ENCODE measurements around the gene TMEM44.

The TMEM44 gene

DNA sequence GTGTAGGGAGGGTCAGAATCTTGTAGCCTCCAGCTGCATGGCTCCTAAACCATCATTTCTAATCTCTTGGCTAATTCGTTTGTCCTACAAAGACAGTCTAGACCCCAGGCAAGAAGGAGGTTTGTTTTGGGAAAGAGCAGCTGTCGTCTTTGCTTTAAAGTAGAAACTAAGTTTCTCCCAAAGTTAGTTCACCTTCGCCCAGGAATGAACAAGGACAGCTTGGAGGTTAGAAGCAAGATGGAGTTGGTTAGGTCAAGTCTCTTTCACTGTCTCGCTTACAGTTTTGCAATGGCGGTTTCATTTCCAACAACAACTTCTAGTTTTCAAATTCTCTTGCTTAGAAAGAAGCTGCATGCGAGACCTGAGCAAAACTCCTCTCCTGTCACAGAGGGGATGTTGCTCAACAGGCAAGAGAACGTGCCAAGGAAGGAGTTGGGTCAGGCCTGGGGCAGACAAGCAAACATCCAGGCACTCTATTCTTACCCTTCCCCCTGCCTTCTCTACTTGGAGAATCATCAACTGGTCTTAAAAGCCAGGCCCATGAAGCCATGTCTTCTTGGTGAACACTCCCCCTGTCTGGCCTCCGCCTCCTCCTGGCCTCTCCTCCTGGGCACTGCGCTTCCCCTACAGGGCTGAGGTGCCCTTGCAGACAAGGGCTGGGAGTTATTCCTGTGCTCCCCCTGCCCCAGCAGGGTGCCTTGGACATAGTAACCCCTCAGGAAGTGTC is 57.6 kb downstream of the TMEM44 start:
- no peak for DNase-seq

- no peak for DNase-seq
Observed at GRCh38 chr3:194574639-194575483, 58.4 kb downstream of the TMEM44 start.

- peak; percentile 33 for DNase-seq
Observed at GRCh38 chr3:194573680-194574437, 59.4 kb downstream of the TMEM44 start.

- DNase-seq: no peak
Observed at GRCh38 chr3:194572944-194573491, 60.2 kb downstream of the TMEM44 start.

GRCh38 chr3:194572143-194572789 is 61.0 kb downstream of the TMEM44 start:
- no peak for DNase-seq

DNA sequence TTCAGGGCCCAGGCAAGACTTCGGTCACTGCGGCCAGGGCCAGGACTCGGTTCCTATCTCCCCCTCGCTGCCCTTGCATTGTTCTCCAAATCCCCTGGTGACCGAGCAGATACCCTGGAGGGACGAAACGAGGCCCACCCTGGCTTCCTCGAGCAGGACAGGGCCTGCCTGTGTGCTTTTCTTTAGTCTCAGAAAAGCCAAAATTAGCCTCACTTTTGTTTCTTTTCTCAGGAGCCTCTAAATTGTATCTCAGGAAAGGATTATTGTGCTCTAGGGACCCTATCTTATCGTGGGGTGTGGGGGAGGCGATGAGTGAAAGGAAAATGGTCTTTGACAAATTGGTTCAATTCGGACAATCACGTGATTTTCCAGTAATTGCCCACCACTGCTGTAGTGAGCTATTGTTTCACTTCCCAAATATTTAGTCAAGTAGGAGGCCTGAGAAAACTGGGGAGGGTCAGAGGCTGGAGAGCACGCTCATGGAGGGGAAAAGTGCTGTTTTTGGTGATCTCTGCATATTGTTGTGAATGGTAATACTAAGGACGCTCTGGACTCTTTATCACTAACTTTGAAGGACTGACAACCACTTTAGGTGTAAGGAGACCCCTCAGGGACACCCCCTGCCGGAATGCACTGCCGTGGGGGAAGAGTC is 61.6 kb downstream of the TMEM44 start:
- no peak for DNase-seq

DNA sequence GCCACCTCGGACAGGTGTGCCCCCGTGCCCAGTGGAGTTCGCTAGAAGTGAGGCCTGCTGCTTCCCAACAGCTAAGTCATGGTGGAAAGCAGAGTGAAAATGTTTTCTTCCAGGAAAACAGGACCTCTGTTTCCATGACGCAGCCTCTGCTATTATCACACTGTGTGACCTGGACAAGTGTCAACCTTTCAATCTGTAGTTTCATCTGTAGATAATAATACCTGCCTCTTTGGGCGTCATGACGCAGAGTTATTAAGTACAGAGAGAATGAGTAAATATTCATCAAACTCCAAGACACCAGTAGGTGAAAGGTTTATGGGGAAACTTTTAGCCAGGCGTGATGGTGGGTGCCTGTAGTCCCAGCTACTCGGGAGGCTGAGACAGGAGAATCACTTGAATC is 62.3 kb downstream of the TMEM44 start:
- no peak for DNase-seq

DNA sequence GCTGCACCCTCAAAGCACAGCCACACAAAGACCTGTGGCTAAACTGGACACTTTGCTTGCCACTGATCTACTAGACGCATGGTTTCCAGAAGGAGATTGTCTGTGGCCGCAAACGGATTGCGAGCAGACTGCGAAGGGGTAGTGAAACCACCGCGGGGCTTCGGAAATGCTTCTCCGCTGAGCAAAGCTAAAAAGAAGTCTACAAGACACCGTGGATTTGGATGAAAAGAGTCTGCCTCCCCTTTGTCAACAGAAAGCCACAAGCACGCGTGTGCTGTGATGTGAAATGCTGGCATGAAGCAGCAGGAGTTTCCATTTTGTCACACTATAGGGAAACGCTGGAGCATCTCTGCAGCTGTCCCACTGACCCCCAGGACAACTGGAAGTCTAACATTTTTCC is 63.0 kb downstream of the TMEM44 start:
- DNase-seq: no peak

DNA sequence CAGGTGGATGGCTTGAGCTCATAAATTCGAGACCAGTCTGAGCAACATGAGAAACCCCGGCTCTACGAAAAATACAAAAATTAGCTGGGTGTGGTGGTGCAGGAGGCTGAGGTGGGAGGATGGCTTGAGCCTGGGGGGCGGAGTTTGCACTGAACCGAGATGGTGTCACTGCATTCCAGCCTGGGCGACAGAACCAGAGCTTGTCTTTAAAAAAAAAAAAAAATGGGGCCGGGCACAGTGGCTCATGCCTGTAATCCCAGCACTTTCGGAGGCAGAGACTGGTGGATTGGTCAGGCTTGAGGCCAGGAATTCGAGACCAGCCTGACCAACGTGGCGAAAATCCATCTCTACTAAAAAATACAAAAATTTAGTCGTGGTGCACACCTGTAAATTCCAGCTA is 64.0 kb downstream of the TMEM44 start:
- no peak for DNase-seq

DNA sequence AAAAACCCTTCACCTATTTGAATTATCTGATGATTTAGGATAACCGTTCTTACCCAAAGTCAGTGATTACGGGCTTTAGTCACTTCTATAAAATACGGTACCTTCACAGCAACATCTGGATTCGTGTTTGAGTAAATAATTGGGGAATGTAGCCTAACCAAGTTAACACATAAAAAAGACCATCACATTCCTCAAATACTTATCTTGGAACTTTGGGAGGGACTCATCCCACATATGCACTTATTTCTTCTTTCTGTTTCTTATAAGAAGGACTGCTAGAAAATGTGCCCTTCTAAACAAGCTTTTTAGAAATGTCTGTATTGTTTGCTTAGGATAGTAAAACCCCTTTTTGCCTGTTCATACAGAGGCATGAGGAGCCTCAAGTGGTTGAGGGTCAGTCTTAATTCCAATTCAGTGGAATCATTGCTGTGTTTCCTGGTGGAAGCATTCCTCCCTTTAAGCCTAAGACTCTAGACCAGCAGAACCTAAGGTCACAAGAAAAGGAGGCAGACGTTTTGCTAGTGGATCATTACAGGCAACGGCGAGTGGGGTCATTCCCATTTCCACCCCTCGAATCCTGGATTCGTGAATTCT is 67.5 kb downstream of the TMEM44 start:
- DNase-seq: no peak

DNA sequence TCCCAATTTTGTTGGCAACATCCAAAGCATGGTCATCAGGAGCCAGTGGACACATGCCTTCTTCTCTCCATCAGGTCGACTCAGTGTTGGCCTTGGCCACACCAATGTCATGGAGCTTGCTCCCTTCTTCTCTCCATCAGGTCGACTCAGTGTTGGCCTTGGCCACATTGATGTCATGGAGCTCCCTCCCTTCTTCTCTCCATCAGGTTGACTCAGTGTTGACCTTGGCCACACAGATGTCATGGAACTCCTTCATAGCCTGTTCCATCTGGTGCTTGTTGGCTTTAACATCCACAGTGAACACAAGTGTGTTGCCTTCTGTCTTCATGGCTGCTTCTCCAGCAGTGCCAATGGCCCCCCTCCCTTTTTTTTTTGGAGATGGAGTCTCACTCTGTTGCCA is 70.2 kb downstream of the TMEM44 start:
- no peak for DNase-seq

DNA sequence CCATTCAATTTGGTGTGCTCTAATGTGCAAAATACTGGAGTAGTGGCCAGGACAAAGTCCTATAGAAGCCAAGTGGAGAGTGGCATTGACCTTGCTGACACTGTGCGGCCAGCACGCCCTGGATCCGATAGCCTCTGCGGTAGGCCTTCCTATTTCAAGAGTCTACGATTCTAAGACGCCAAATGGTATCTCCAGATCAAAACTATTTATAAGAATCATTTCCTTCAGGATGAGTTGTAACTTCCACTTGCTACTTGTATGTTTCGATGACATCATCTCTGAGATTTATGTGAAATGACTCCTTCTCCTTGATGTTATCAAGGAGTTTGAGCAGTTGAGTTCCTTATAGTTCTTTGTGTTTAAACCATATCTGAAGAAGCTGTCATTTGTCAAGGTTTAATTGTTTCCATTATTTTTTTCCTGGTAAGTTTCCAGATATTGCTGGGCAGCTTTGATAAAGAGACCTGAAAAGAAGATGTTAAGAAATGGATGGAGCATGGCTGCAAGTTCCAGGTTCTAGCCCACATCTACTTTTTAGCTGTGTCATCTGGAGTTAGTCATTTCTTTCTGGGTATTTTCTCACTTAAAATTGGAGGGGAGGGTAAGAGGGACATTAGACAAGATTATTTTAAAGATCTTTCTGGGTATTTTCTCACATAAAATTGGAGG is 71.8 kb downstream of the TMEM44 start:
- DNase-seq: no peak

DNA sequence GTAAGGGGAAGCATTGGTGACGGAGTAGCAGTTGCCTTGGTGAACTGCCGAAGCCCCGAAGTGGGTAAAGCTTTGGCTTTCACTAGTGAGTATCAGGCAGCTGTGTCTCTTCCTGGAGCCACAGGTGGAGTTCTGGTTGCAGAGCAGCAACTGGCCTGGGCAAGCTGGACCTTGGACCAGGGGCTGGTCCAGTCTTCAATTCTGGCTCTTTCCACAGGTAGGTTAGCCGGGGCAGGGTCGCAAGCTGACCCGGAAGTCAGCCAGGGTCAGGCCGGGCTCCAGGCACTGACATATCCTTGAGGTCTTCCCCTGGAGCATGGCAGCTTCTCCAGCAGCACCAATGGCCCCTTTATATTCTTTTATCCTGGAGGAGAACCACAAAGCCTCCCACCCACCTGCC is 73.2 kb downstream of the TMEM44 start:
- no peak for DNase-seq

DNA sequence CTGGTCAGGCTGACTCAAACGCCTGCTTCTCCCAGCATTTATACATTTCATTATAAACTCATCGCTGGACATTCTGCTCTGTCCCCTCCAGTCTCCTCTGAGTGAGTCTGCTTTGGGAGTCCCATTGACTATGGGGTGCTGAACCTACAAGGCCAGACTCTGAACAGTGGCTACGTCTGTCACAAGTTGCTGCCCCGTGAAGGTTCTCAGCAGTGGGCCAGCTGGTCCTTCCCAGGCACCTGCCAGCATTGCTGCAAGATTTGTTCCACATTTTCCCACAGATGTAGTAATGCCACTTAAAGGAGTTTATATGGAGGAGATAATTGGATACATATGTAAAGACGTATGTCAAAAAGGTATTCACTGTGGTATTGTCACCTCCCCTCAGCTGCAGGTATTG is 73.7 kb downstream of the TMEM44 start:
- DNase-seq: no peak

DNA sequence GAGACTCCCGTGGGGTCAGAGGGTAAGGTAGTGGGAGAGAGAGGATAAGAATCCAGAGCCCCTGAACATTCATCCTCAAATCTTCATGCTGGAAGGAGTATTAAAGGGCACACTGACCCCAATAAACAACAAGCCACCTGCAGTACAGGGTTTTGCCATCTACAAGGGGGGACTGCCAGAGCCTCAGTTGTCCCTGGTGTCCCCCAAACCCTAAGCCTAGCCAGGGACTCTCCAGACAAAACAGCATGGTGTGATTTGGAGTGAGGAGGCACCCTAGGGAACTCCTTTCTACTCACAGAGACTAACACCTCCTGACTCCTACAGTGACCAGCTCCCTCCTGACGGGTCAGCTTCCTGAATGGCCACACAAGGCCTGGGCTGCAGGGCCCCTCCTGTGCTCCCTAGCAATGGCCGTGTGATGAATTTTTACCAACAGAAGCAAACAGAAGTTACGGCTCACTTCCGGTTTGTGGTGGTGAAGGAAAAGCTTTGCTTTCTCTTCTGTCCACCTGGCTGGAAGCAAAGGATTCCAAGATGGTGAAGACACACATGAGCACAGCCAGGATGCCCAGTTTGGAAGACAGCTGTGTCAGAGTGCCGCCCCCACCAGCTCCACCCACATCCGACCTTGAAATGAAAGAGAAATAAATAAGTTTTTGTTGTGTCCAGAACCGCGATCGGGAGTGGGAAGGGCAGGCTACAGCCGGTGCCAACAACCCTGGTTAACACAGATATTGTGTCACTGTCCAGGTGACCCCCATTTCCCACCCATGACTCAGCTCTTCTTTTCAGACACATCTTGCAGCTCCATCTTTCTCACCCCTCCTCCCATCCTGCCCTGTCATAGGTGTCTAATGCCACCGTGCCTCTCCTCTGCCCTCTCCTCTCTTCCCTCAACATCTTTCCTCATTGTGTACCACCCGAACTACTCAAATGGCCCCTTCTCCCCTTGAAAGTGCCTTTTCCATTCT is 76.8 kb downstream of the TMEM44 start:
- DNase-seq: no peak

DNA sequence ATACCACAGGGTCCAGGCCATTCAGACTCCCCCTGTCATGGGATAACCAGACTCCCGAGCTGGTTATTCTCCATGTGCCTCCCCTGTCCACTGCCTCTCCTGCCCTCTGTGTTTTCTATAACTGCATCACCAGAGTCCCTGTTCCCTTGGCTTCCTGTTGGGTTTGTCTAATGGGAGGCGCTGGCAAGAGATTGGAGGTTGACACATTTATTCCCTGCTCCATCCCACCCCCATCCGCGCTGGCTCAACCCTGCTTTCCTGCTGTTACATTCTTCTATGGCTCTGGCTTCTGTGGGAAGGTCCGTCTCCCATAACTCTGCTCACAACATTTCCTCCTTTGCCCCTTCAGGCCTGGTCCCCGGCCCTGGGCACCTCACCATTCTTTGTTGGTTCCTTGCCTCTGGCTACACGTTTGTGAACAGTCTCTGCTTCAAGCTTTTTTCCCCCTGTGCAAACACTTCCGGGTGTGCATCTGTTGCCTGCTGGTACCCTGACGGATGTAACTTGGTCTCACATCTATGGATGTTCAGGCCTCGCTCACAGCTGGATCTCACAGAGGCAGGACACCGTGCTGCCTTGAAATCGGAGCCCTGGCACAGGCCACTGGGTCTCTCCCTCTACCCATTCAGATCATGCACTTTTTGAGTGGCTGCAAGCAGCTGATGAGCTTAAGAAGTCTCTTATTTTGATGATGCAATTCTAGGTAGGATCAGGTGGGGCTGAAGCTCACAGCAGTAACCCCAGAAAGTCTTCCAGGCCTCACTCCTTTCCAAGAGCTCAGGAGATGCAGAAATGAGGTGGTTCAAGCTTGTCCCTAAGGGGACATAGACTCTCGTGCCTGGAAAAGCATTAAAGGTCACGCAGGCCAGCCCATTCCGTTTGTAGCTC is 77.8 kb downstream of the TMEM44 start:
- DNase-seq: no peak

DNA sequence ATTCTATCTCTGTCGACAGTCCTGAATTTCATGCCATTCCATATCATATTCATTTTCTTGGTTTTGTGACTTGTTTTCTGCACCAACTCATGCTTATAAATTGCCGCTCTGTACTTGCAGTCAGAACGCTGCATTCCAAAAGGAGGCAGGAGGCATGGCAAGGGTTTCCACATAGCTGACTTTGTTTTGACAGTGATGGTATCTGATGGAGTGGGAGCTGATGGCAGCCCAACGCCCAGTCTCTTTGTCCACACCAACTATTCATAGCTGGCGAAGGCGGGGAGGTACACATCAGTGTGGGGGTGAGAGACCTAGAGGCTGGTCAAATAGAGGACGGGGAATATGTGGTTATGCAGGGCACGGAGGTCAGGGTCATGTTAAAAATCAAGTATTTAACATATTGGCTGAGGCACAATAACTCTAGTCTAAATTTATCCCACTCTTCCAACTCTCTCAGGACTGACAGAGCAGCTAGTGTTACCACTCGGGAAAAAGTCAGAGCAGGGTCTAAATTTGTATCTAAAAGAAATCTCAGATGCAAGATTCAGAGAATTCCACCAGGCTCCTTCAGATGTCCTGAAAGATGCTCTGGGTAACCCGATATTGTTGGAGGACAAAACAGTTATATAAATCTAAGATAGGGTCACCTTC is 78.6 kb downstream of the TMEM44 start:
- no peak for DNase-seq

DNA sequence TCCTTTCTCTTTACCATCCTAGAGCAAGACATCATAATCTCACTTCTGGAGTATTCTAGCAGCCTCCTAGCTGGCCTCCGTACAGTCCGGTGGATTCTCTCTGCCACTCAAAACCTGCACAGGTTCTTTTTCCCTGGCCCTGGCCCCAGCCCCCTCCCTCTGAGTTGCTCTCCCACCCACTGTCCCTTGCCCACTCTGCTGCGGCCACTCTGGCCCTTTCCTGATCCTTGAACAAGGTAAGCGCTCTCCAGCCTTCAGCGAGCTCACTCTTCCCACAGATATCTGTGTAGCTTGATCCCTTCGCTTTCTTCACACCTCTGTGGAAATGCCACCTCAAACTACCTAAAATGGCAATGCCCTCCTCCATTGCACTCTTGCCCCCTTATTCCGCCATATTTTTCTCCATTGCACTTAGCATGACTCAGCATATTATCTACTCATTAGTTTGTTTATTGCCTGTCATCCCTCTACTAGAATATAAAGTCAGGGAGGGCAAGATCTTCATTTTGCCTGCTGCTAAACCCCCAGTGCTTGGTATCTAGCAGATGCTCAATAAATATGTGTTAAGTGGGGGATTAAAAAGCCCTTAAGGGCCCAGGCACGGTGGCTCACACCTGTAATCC is 80.8 kb downstream of the TMEM44 start:
- DNase-seq: no peak
